ENCODE measurements around the gene CDC42EP2. TPM values are rescaled to one million over a fixed set of nuclear protein-coding genes. Genes with fewer than 3 reads are reported as not detected.

CDC42EP2 gene
- total RNA-seq, 3 donors from 2014 or later (not counting 1 experiment from before 2014, with no cell fraction given), result 1.4 to 1.5 (median 1.5) TPM

- H3K9me3 Mint-ChIP-seq, result no peaks in the 10 kb centered on the region
- H3K36me3 Mint-ChIP-seq, result peaks cover 4% of the 10 kb centered on the region
- Histone ChIP-seq H3K4me1 (ENCODE audit: control insufficient read depth, insufficient read depth, low read length) (peaks cover 19% of the 10 kb centered on the region), H3K9me3 (ENCODE audit: control insufficient read depth, insufficient read depth, low read length) (no peaks in the 10 kb centered on the region), H3K27ac (ENCODE audit: low read length) (no peak overlapping the region), H3K36me3 (ENCODE audit: control insufficient read depth, insufficient read depth, low read length) (peaks cover 41% of the 10 kb centered on the region), H3K27me3 (ENCODE audit: control insufficient read depth, insufficient read depth, low read length) (no peaks in the 10 kb centered on the region), H3K4me3 (ENCODE audit: low read length) (no peak overlapping the region)
- no peak overlapping the region for H3K4me3 Mint-ChIP-seq
- peaks cover 15 to 20% of the 10 kb centered on the region in 2 donors for H3K4me1 Mint-ChIP-seq
- TF ChIP-seq CTCF (IDR thresholded peaks at IDR 0.05), result no peak
- no peaks in the 10 kb centered on the region for H3K27me3 Mint-ChIP-seq (ENCODE audit: low read depth in 2 of 2)
- intact Hi-C loops (cut with micrococcal nuclease), result loop anchor here (10.0 kb wide), 1 partner anchor 433 kb away; the partner anchor contains the start of genes AP5B1 and OVOL1
- no peak for DNase-seq
- WGBS (ENCODE audit: insufficient coverage), result 97% methylated on average over 2 of the region's 2 CpGs
- no peak for ATAC-seq
- H3K27ac Mint-ChIP-seq, result peak overlapping the region in 1 of 2 donors; percentile 53
These were observed 36.8 kb downstream of the CDC42EP2 start for GRCh38 chr11:65351511-65351910.

DNA sequence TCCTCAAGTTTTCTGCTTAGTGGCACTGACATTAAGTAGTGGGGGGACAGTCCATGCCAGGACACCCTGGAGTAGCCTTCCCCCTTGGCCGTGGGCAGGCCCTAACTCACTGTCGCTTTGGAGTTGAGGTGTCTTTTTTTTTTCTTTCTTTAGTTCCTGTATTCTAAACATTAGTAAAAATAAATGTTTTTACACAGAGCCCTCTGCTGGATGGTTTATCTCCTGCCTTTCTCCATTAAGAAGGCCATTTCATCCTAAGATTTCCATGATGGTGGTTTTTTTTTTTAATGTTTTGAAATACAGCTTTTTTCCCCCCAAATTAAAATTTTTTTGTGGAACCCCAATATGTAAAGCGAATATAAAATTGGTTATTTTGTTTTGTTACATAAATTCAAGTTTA, 38.1 kb downstream of the CDC42EP2 start:
- TF ChIP-seq CTCF (IDR thresholded peaks at IDR 0.05), result no peak
- no peak overlapping the region for H3K4me3 ChIP-seq (ENCODE audit: low read length)
- peaks cover 15 to 20% of the 10 kb centered on the region in 2 donors for H3K4me1 Mint-ChIP-seq
- H3K27ac Mint-ChIP-seq, result peak overlapping the region in 1 of 2 donors; percentile 53
- no peak overlapping the region for H3K27ac ChIP-seq (ENCODE audit: low read length)
- H3K27me3 Mint-ChIP-seq (ENCODE audit: low read depth in 2 of 2), result no peaks in the 10 kb centered on the region
- no peaks in the 10 kb centered on the region for H3K9me3 ChIP-seq (ENCODE audit: control insufficient read depth, insufficient read depth, low read length)
- peaks cover 19% of the 10 kb centered on the region for H3K4me1 ChIP-seq (ENCODE audit: control insufficient read depth, insufficient read depth, low read length)
- ATAC-seq (no peak), DNase-seq (no peak)
- no peaks in the 10 kb centered on the region for H3K36me3 Mint-ChIP-seq
- H3K9me3 Mint-ChIP-seq, result no peaks in the 10 kb centered on the region
- no CpG with 5 or more reads among the region's 3 CpGs for WGBS (ENCODE audit: insufficient coverage)
- intact Hi-C loops (cut with micrococcal nuclease), result loop anchor here (10.0 kb wide), 1 partner anchor 432 kb away; the partner anchor contains the start of genes AP5B1 and OVOL1
- H3K4me3 Mint-ChIP-seq, result no peak overlapping the region
- H3K36me3 ChIP-seq (ENCODE audit: control insufficient read depth, insufficient read depth, low read length), result peaks cover 35% of the 10 kb centered on the region
- H3K27me3 ChIP-seq (ENCODE audit: control insufficient read depth, insufficient read depth, low read length), result no peaks in the 10 kb centered on the region

DNA sequence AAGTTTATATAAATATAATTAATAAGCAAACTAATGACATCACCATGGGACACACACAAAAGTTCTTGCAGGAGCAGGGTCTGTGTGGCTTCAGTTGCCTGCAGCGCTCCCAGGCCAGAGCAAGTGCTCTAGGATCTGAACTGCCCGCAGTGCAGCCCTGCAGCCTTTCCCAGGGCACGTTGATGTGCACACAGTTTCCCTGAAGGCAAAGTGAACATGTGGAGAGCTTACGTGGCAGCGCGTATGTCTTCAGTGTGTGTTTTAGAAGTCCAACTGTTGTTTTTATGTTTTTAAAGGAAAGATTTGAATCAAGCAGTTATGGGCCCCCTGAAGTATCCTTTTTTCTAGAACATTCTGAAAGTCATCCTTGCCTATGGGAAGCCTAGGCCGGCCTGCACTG, 38.7 kb downstream of the CDC42EP2 start:
- peaks cover 19% of the 10 kb centered on the region for H3K4me1 ChIP-seq (ENCODE audit: control insufficient read depth, insufficient read depth, low read length)
- no peak overlapping the region for H3K27ac ChIP-seq (ENCODE audit: low read length)
- Mint-ChIP-seq H3K27ac (peak overlapping the region; percentile 79 to 94), H3K27me3 (ENCODE audit: low read depth in 2 of 2) (no peaks in the 10 kb centered on the region), H3K4me1 (peaks cover 15 to 20% of the 10 kb centered on the region in 2 donors), H3K4me3 (peak overlapping the region; percentile 81), H3K9me3 (no peaks in the 10 kb centered on the region), H3K36me3 (no peaks in the 10 kb centered on the region)
- DNase-seq (no peak), ATAC-seq (no peak)
- 96% methylated on average over 7 of the region's 7 CpGs for WGBS (ENCODE audit: insufficient coverage)
- no peaks in the 10 kb centered on the region for H3K9me3 ChIP-seq (ENCODE audit: control insufficient read depth, insufficient read depth, low read length)
- H3K4me3 ChIP-seq (ENCODE audit: low read length), result no peak overlapping the region
- H3K27me3 ChIP-seq (ENCODE audit: control insufficient read depth, insufficient read depth, low read length), result no peaks in the 10 kb centered on the region
- intact Hi-C loops (cut with micrococcal nuclease), result loop anchor here (10.0 kb wide), 1 partner anchor 431 kb away; the partner anchor contains the start of genes AP5B1 and OVOL1
- no peak for TF ChIP-seq CTCF (IDR thresholded peaks at IDR 0.05)
- H3K36me3 ChIP-seq (ENCODE audit: control insufficient read depth, insufficient read depth, low read length), result peaks cover 31% of the 10 kb centered on the region

DNA sequence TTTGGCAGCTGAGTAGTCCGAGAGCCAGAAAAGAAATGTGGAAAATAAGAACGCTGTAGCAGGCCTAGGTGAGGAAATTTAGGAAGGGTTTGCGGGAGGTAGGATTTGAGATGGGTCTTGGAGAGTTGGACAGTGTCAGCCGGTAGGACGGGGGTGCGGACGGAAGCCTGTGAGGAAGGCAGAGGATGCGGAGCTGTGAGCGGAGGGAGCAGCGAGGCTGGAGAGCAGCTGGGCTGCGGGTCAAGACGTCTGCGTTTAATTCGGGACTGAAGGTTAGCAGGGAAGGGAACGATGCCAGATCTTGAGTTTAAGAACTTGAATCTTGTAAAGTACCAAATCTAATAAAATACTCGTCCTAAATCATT, 39.2 kb downstream of the CDC42EP2 start:
- H3K4me1 ChIP-seq (ENCODE audit: control insufficient read depth, insufficient read depth, low read length), result peaks cover 19% of the 10 kb centered on the region
- Mint-ChIP-seq H3K9me3 (no peaks in the 10 kb centered on the region), H3K27me3 (ENCODE audit: low read depth in 2 of 2) (no peaks in the 10 kb centered on the region), H3K36me3 (no peaks in the 10 kb centered on the region), H3K4me3 (peak overlapping the region; percentile 81), H3K27ac (peak overlapping the region; percentile 79 to 94), H3K4me1 (peaks cover 15 to 20% of the 10 kb centered on the region in 2 donors)
- no peaks in the 10 kb centered on the region for H3K27me3 ChIP-seq (ENCODE audit: control insufficient read depth, insufficient read depth, low read length)
- no peak for TF ChIP-seq CTCF (IDR thresholded peaks at IDR 0.05)
- ATAC-seq (no peak), DNase-seq (no peak)
- H3K36me3 ChIP-seq (ENCODE audit: control insufficient read depth, insufficient read depth, low read length), result peaks cover 26% of the 10 kb centered on the region
- 73% methylated on average over 16 of the region's 16 CpGs for WGBS (ENCODE audit: insufficient coverage)
- peak overlapping the region; percentile 49 for H3K4me3 ChIP-seq (ENCODE audit: low read length)
- no peaks in the 10 kb centered on the region for H3K9me3 ChIP-seq (ENCODE audit: control insufficient read depth, insufficient read depth, low read length)
- intact Hi-C loops (cut with micrococcal nuclease), result loop anchor here (1.0 to 10.0 kb wide), 2 partner anchors 21 to 431 kb away; partner anchors contain the start of genes AP5B1, DPF2 and OVOL1
- peak overlapping the region; percentile 44 for H3K27ac ChIP-seq (ENCODE audit: low read length)

All from natural killer cell (primary cell).